ENCODE results near the gene LILRB4.

LILRB4 gene

GRCh38 chr19:54659300-54659699 is 3.5 kb upstream of the LILRB4 start:
- no peak for DNase-seq (ENCODE audit: low spot score)
- in situ Hi-C loops (cut with MboI; ENCODE audit: low sequenced_read_pairs, unreplicated experiment): loop anchor here (25.0 kb wide), 1 partner anchor 172 kb away; no protein-coding TSS in a partner anchor
- TF ChIP-seq, protein P1, sequence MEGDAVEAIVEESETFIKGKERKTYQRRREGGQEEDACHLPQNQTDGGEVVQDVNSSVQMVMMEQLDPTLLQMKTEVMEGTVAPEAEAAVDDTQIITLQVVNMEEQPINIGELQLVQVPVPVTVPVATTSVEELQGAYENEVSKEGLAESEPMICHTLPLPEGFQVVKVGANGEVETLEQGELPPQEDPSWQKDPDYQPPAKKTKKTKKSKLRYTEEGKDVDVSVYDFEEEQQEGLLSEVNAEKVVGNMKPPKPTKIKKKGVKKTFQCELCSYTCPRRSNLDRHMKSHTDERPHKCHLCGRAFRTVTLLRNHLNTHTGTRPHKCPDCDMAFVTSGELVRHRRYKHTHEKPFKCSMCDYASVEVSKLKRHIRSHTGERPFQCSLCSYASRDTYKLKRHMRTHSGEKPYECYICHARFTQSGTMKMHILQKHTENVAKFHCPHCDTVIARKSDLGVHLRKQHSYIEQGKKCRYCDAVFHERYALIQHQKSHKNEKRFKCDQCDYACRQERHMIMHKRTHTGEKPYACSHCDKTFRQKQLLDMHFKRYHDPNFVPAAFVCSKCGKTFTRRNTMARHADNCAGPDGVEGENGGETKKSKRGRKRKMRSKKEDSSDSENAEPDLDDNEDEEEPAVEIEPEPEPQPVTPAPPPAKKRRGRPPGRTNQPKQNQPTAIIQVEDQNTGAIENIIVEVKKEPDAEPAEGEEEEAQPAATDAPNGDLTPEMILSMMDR (IDR thresholded peaks at IDR 0.05; ENCODE audit: borderline replicate concordance, control extremely low read depth, extremely low read depth, insufficient read depth, missing control alignments): no peak

DNA sequence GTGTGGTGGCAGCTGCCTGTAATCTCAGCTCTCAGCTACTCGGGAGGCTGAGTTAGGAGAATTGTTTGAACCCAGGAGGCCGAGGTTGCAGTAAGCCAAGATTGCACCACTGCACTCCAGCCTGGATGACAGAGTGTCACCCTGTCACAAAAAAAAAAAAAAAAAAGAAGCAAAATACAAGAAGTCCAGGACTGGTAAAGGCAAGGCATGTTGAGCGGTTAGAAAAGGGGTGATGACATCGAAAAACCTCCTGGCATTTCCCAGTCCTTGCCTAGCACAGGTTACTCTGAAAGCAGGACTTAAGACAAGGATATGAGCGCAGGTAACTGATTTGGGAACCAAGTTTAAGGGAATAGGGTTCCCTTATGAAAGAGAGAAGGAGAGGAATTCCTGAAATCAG is 2.5 kb upstream of the LILRB4 start:
- TF ChIP-seq, protein P1 (IDR thresholded peaks at IDR 0.05; ENCODE audit: borderline replicate concordance, control extremely low read depth, extremely low read depth, insufficient read depth, missing control alignments): no peak
- DNase-seq (ENCODE audit: low spot score): no peak
- in situ Hi-C loops (cut with MboI; ENCODE audit: low sequenced_read_pairs, unreplicated experiment): loop anchor here (25.0 kb wide), 1 partner anchor 173 kb away; no protein-coding TSS in a partner anchor

DNA sequence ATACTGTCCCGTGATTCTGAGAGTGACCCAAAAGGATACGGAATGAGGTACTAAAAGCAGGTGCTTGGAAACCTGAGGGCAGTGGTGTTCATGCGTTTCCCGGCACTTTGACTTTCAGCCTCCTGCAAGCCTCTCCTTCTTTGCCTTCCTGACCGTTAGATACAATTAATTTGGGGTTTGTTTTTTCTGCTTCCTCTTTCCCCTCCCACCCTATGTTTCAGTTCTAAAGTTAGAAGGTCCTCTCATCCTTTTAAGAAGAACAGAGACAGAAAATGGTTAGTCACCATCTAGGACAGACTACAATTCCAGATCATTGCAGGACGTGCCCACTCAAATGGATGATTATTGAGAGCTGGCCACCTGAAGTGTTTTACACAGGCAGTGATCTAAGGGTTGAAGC is 1.8 kb upstream of the LILRB4 start:
- DNase-seq (ENCODE audit: low spot score): peak; percentile 74
- in situ Hi-C loops (cut with MboI; ENCODE audit: low sequenced_read_pairs, unreplicated experiment): loop anchor here (25.0 kb wide), 1 partner anchor 174 kb away; no protein-coding TSS in a partner anchor
- TF ChIP-seq, protein P1 (IDR thresholded peaks at IDR 0.05; ENCODE audit: borderline replicate concordance, control extremely low read depth, extremely low read depth, insufficient read depth, missing control alignments): no peak

GRCh38 chr19:54661846-54662481 is 821 bp upstream of the LILRB4 start:
- TF ChIP-seq, protein P1 (IDR thresholded peaks at IDR 0.05; ENCODE audit: borderline replicate concordance, control extremely low read depth, extremely low read depth, insufficient read depth, missing control alignments): no peak
- in situ Hi-C loops (cut with MboI; ENCODE audit: low sequenced_read_pairs, unreplicated experiment): loop anchor here (25.0 kb wide), 1 partner anchor 175 kb away; no protein-coding TSS in a partner anchor
- no peak for DNase-seq (ENCODE audit: low spot score)

DNA sequence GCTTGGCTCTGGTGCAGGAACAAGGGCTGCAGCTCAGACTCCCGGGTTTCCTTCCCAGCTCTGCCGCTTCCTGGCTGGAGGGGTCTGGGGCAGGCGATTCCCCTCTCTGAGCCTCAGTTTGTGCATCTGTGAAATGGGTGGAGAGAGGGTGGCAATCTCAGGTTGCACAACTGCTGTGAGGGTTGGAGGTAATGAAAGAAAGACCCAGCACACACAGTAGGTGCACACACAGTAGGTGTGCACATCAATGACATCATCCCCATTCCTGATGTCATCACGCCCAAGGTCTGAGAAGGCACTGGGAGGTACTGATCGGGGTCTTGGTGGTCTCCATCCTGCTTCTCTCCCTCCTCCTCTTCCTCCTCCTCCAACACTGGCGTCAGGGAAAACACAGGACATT is 2.7 kb downstream of the LILRB4 start:
- no peak for DNase-seq (ENCODE audit: low spot score)
- TF ChIP-seq, protein P1 (IDR thresholded peaks at IDR 0.05; ENCODE audit: borderline replicate concordance, control extremely low read depth, extremely low read depth, insufficient read depth, missing control alignments): no peak
- in situ Hi-C loops (cut with MboI; ENCODE audit: low sequenced_read_pairs, unreplicated experiment): loop anchor here (25.0 kb wide), 1 partner anchor 178 kb away; no protein-coding TSS in a partner anchor

GRCh38 chr19:54667217-54667616 is 4.4 kb downstream of the LILRB4 start:
- in situ Hi-C loops (cut with MboI; ENCODE audit: low sequenced_read_pairs, unreplicated experiment): loop anchor here (25.0 kb wide), 1 partner anchor 180 kb away; no protein-coding TSS in a partner anchor
- DNase-seq (ENCODE audit: low spot score): no peak
- TF ChIP-seq, protein P1 (IDR thresholded peaks at IDR 0.05; ENCODE audit: borderline replicate concordance, control extremely low read depth, extremely low read depth, insufficient read depth, missing control alignments): no peak

All from GM13976 (cell line).